Activated CD4-positive, alpha-beta T cell treated with anti-CD3 and anti-CD28 coated beads, Interleukin-2, amount 50 U/mL, for 16 hours (primary cell): ENCODE results near the gene HSD17B8.

ENCODE experiments used
- DNase-seq: peaks from one replicate; pipeline ENCODE4 v3.0.0-alpha.2; 2020

Gene HSD17B8

GRCh38 chr6:33171880-33172687, 32.4 kb upstream of the HSD17B8 start:
- no peak for DNase-seq

GRCh38 chr6:33172688-33173534, 31.5 kb upstream of the HSD17B8 start:
- no peak for DNase-seq

GRCh38 chr6:33173535-33174180, 30.8 kb upstream of the HSD17B8 start:
- no peak for DNase-seq

GRCh38 chr6:33174784-33175183, 29.7 kb upstream of the HSD17B8 start:
- DNase-seq = no peak

- DNase-seq = no peak
Observed at GRCh38 chr6:33175436-33176069, 28.9 kb upstream of the HSD17B8 start.

GRCh38 chr6:33176906-33177305, 27.5 kb upstream of the HSD17B8 start:
- no peak for DNase-seq

- DNase-seq = no peak
Observed at GRCh38 chr6:33177552-33178446, 26.7 kb upstream of the HSD17B8 start.

- no peak for DNase-seq
Observed at GRCh38 chr6:33178755-33179475, 25.5 kb upstream of the HSD17B8 start.

GRCh38 chr6:33181141-33181540, 23.3 kb upstream of the HSD17B8 start:
- no peak for DNase-seq

- no peak for DNase-seq
Observed at GRCh38 chr6:33183071-33183683, 21.3 kb upstream of the HSD17B8 start.

GRCh38 chr6:33185190-33185589, 19.3 kb upstream of the HSD17B8 start:
- DNase-seq = no peak

- no peak for DNase-seq
Observed at GRCh38 chr6:33185654-33186187, 18.7 kb upstream of the HSD17B8 start.

- DNase-seq = no peak
Observed at GRCh38 chr6:33187809-33188208, 16.6 kb upstream of the HSD17B8 start.

GRCh38 chr6:33189164-33189563, 15.3 kb upstream of the HSD17B8 start:
- DNase-seq = no peak

- DNase-seq = no peak
Observed at GRCh38 chr6:33189625-33190448, 14.6 kb upstream of the HSD17B8 start.

- no peak for DNase-seq
Observed at GRCh38 chr6:33190504-33191107, 13.8 kb upstream of the HSD17B8 start.

- no peak for DNase-seq
Observed at GRCh38 chr6:33191383-33192104, 12.9 kb upstream of the HSD17B8 start.

- DNase-seq = no peak
Observed at GRCh38 chr6:33192105-33192646, 12.3 kb upstream of the HSD17B8 start, which contains the start of gene COL11A2. TSS of gene COL11A2 (minus strand) at chr6:33192467. CDS start at chr6:33192240, 227 bp downstream.
